Stimulated activated CD4-positive, alpha-beta T cell treated with anti-CD3 and anti-CD28 coated beads, TNF-alpha, amount 100 ng/mL, for 48 hours (primary cell): Measurements from ENCODE around the gene ZNF32.
"Not testable (repeated sequence)": the region's sequence is repeated elsewhere in the genome, so short reads cannot be mapped to it uniquely, and the experiment has no call there.

Experiments
- DNase-seq, 3 donors: peaks; one replicate each; pipeline ENCODE4 v3.0.0-alpha.2; 2020; ENCODE audit warnings: low read depth in 3 of 3

The ZNF32 gene

GRCh38 chr10:43628956-43629355, 19.7 kb downstream of the ZNF32 start:
- DNase-seq, result no peak

GRCh38 chr10:43627942-43628341, 20.7 kb downstream of the ZNF32 start:
- DNase-seq, result no peak

GRCh38 chr10:43623351-43623750, 25.3 kb downstream of the ZNF32 start:
- no peak for DNase-seq

DNA sequence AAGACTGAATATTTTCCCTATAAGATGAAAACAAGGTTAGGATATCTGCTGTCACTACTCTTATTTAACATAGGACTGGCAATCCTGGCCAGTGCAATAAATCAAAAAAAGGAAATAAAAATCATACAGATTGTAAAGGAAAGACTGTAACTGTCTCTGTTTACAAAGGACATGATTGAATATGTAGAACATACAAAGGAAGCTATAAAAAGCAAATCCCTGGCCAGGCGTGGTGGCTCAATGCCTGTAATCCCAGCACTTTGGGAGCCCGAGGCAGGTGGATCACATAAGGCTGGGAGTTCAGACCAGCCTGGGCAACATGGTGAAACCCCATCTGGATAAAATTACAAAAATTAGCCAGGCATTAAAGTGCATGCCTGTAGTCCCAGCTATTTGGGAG, 26.6 kb downstream of the ZNF32 start:
- no peak for DNase-seq

DNA sequence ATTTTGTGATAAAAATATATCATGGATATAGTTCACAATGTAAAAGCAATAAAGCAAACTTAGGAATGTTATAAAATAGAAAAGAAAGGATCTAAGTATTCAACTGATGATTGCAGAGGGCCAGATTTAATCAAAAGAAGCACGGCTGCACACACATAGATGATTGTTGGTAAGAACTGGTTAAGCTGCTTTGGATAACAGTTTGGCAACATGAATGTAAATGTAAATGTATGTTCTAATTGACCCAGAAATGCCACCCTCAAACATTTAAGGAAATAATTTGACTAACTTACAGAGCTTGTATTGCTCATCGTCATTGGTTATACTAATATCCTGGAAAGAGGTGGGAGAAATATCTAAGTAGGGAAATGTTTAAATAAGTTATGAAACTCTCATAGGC, 29.3 kb downstream of the ZNF32 start:
- DNase-seq, result no peak

- no peak for DNase-seq
Measured at GRCh38 chr10:43616697-43617370, 31.8 kb downstream of the ZNF32 start.

DNA sequence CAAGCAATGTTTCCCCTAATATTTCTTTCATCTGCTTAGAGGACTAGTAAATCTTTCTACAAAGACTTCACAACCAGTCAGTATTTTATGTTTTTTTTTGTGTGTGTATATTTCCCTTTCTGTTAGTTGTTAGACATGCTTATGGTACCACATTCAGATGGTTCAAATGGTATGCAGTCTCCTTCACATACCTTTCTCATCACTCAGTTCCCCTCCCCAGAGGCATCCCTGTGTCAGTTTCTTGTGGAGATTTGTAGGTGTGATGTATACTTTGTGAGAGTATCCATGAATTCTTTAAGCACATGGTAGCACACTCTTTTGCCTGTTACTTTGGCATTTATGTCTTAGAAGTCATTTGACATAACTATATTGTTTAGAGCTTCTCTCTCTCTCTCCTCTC, 38.0 kb downstream of the ZNF32 start:
- no peak for DNase-seq

GRCh38 chr10:43607199-43607573, 41.5 kb downstream of the ZNF32 start:
- no peak for DNase-seq

DNA sequence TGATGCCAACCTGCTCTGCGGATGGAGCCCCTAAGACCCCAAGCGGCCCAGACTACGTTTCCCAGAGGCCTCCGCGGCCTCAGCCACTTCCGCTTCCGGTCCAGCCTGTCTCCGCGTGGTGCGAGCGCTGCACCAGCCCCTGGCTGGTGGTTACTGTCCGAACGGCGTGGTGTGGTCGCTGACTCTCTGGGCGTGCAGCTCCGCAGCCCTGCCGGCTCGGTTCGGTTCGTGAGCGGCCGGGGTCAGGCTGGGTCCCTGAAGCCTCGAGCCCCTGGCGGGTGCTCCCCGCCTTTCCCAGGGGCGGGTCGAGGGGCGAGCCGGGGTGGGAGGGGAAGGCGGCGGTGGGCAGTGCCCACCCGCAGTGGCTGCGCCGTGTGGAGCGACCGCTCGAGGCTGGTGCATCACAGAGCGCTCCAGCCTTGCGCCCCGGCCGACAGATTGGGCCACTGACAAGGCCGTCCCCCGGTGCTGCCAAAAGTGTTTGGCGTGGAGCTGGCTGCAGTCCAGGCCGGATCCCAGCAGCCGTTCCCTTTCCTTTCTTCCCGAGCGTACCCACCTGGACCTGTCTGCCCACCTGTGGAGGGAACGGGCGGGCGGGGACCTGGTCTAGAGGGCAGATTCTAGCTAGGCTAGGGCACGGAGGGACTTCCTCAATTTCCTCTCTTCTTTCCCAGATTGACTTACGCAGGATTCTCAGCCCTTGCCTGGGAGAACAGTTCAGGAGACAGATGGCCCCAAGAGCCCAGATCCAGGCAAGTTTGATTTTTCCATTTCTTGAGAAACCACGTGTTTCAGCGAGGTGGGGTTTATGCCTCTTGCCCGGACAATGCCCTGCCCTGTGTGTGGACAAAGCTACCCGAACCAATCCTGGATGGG, 42.1 kb downstream of the ZNF32 start, which contains the start of gene ZNF485:
ZNF485 (plus strand) TSS at position 116 of the 876 bp plus-strand sequence; CDS start at position 729, 613 bp downstream.
- DNase-seq, result peak; percentile 38 to 53 (median 45)

DNA sequence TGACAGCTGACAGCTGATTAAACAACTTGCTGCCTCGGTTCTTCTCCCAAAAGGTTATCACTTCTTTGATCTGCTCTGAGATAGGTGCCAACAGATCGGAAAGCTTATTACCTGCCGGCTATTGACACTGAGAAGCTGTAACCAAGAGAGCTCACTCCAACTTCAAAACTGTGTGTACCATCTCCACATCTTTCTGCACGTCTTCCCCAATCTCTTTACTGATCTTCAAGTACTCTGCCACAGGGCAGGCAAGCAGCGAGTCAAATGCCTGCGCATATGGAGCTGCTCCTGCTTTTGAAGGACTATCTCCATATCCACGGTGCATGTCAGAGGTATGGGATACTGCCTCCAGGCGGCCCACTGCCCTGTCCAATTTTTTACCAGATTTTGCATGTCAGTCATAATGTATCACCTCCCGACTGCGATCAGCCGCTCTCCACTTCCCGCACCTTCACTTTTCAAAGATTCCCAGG, 42.8 kb downstream of the ZNF32 start:
- no peak for DNase-seq

- not testable (repeated sequence) for DNase-seq
Measured at GRCh38 chr10:43601576-43601975, 47.1 kb downstream of the ZNF32 start.

GRCh38 chr10:43599333-43599732, 49.3 kb downstream of the ZNF32 start:
- no peak for DNase-seq

DNA sequence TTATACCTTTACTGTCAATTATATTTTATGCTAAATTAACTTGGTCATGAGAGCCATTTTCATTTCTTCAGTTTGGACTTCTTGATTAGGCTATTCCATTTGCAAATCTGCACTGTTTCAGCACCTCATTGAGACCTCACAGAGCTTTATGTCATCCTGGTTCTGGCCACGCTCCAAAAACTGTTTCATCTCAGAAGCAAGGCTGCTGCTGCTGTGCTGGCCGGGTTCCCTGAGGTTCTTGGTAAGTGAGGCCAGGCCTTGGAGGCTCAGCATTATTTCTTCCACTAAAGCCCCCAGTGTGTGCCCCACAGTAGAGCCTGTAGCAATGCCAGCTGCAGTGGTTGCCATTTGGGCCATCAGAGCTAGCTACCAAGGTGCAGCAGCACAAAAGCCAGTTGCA, 50.2 kb downstream of the ZNF32 start:
- DNase-seq, result no peak

DNA sequence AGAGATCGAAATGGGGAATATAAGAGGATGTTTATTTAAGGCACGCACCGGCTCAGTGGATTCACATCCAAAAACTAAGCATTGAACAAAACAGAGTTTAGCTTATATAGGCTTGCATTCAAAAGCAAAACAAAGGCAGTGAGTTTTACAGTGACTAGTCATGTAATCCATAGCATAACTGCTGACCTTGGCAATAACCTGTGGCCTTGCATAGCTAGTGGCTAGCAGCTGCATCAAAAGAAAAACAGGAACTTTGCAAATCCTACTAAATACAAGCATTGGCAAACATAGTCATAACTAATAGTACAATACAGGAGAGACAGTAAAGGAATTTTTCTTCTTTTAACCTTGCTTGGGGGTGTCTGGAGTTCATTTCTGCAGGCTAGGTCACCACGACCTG, 52.1 kb downstream of the ZNF32 start:
- DNase-seq, result no peak

GRCh38 chr10:43595739-43596298, 52.9 kb downstream of the ZNF32 start:
- peak in 1 of 3 donors; percentile 19 for DNase-seq

GRCh38 chr10:43594944-43595589, 53.6 kb downstream of the ZNF32 start:
- no peak for DNase-seq
